GM18519 (cell line): Measurements from ENCODE around the gene RSRC2.
"Not testable (repeated sequence)": the region's sequence is repeated elsewhere in the genome, so short reads cannot be mapped to it uniquely, and the experiment has no call there.

Experiments
- ATAC-seq: cut with Tn5 transposase; IDR thresholded peaks from one replicate; pipeline ENCODE4 v1.9.1; 2021; ENCODE audit warnings: mild to moderate bottlenecking, moderate library complexity; ENCODE audit not compliant: unreplicated experiment, low FRiP score

Gene RSRC2, protein sequence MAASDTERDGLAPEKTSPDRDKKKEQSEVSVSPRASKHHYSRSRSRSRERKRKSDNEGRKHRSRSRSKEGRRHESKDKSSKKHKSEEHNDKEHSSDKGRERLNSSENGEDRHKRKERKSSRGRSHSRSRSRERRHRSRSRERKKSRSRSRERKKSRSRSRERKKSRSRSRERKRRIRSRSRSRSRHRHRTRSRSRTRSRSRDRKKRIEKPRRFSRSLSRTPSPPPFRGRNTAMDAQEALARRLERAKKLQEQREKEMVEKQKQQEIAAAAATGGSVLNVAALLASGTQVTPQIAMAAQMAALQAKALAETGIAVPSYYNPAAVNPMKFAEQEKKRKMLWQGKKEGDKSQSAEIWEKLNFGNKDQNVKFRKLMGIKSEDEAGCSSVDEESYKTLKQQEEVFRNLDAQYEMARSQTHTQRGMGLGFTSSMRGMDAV

DNA sequence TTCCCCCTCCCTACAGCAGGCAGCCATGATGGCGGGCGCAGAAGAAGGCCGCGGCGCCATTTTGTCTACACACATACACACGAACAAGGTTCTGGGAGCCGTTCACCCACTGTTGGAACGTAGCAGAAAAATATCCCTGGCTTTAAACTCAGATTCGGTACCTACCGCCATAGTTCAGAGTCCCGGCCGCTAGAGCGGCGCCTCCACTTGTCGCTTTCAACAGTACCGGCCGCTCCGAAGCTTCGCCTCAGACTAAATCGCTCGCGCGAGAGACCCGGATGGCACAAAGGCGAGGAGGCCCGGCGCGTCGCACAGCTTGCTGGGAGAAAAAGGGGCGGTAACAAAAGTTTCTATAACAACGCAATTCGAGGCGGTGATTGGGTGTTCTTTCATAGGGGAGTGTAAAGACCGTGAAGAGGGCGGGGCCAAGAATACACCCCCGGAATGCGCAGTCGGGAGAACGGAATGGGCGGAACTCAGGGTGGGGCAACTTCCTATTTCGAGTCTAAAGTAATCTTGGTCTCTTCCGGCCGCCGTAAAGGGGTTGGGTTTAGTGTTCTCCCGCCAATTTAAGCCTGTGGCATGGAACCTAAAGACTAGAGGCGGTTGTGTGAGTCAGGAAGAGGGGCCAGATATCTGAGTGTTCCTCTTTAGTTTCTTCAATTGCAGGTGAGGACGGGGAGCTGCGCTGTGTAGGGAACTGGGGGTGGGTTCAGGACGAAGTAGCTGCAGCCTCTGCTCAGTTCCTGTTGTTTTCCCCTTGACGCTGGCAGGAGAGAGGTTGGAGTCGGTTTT, at the start of gene RSRC2, which contains the start of gene KNTC1:
RSRC2 (minus strand) TSS at position 254 of the 795 bp plus-strand sequence; CDS start at position 171, 83 bp downstream.
KNTC1 (plus strand) TSS at position 567 of the 795 bp plus-strand sequence. CDS start 2,815 bp downstream, outside the sequence.
- ATAC-seq, result peak; percentile 67

DNA sequence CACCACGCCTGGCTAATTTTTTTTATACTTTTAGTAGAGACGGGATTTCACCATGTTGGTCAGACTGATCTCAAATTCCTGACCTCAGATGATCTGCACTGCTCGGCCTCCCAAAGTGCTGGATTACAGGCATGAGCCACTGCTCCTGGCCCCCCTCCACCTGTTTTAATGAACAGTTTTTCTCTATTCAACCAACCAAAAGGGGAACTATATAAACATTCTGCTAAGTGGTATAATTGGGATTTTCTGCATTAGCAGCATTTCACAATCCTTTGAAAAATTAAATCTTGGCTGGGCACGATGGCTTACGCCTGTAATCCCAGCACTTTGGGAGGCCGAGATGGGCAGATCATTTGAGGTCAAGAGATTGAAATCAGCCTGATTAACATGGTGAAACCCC, 45.1 kb upstream of the RSRC2 start:
- ATAC-seq, result no peak

DNA sequence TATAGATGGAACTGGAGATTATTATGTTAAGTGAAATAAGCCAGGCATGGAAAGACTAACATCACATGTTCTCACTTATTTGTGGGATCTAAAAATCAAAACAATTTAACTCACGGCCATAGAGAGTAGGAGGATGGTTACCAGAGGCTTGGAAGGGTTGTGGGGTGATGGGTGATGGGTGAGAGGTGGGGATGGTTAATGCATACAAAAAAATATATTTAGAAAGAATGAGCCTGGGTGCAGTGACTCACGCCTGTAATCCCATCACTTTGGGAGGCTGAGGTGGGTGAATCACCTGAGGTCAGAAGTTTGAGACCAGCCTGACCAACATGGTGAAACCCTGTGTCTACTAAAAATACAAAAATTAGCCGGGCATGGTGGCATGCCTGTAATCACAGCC, 43.3 kb upstream of the RSRC2 start:
- not testable (repeated sequence) for ATAC-seq

DNA sequence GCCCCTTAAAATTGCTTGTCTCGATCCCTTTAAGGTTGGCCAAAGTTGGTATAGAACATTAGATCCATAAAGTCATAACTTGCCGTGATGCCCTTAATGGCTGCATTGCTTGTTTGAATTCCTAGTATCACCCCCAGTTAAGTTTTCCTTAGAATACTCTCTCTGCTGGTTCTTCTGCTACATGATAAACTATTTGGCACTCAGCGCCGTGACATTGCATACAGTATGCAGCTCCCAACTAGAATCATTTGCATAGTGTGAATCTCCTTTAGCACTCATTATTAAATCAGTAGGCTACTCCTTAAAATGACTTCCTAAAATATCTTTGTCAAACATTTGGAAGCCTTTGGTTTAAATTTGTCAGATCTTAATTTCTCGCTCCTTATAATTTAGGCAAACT, 42.6 kb upstream of the RSRC2 start:
- no peak for ATAC-seq

- ATAC-seq, result not testable (repeated sequence)
Observed at GRCh38 chr12:122566816-122567215, 40.1 kb upstream of the RSRC2 start.

- ATAC-seq, result no peak
Observed at GRCh38 chr12:122563361-122563760, 36.6 kb upstream of the RSRC2 start.

GRCh38 chr12:122560138-122560537, 33.4 kb upstream of the RSRC2 start:
- no peak for ATAC-seq

DNA sequence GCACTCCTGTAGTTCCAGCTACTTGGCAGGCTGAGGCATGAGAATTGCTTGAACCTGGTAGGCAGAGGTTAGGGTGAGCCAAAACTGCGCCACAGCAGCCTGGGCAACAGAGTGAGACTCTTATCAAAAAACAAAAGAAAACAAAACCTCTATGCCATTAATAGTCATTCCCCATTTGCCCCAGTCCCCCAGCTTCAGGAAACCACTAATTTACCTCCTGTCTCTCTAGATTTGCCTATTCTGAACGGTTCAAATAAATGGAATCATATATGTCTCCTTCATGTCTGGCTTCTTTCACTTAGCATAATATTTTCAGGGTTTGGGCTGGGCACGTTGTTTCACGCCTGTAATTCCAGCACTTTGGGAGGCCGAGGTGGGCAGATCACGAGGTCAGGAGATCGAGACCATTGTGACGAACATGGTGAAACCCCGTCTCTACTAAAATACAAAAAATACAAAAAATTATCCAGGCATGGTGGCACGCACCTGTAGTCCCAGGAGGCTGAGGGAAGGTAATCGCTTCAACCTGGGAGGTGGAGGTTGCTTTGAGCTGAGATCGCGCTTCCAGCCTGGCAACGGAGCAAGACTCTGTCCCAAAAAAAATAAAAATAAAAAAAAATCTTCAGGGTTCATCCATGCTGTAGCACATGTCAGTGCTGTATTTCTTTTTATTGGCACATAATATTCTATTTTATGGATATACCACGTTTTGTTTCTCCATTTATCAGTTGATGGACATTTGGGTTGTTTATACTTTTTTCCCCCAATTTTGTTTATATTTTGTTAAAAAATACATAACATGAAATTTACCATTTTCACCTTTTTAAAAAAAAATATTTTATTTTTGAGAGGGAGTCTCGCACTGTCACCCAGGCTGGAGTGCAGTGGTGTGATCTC, 32.3 kb upstream of the RSRC2 start:
- ATAC-seq, result no peak

- ATAC-seq, result no peak
Observed at GRCh38 chr12:122547330-122547729, 20.6 kb upstream of the RSRC2 start.

DNA sequence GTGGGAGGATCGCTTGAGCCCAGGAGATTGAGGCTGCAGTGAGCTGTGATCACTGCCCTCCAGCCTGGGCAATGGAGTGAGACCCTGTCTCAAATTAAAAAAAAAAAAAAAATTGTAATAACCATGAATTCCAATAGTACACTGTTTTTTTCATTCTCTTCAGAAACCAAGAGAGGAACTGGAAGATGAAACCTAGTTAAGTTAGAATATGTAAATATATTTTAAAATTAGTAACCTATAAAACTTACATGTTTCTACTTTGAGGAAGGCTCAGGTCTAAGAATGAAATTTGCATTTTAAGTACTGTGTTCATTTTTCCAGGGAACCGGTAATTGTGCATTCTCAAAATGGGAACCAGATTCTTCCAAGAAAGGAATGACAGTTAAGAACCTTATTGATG, 19.1 kb upstream of the RSRC2 start:
- ATAC-seq, result no peak

- ATAC-seq, result no peak
Observed at GRCh38 chr12:122544537-122544936, 17.8 kb upstream of the RSRC2 start.

GRCh38 chr12:122538496-122538895, 11.8 kb upstream of the RSRC2 start:
- ATAC-seq, result no peak

DNA sequence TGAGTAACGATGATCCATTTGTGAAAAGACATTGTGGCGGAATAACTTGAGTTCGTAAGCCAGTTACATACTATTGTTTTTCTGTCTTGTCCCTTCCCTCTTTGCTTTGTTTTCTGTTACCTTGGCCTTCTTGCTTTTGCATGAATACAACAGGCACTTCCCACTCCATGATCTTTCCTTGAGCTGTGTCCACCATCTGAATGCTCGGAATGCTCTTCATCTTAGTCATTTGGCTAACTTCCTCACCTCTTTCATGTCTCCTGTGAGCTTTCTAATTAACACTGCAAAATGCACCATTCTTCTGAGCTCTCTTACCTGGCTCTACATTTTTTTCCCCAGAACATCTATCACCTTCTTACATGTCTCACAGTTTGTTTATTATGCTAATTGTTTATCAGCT, 10.3 kb upstream of the RSRC2 start:
- ATAC-seq, result no peak

- no peak for ATAC-seq
Observed at GRCh38 chr12:122533856-122534255, 7.1 kb upstream of the RSRC2 start.

DNA sequence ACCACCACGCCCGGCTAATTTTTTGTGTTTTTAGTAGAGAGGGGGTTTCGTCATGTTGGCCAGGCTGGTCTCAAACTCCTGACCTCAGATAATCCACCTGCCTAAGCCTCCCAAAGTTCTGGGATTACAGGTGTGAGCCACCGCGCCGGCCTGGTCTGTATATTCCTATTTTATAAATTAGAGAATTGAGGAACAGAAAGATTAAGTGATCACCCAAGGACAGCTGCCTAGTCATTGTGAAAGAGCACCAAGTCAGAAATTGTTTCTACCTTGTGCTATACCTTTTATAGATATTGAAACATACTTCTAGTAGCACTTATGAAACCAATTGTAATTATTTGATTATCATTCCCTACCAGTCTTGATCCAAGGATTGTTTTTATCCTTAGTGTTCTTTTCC, 2.3 kb upstream of the RSRC2 start:
- ATAC-seq, result no peak

- ATAC-seq, result no peak
Observed at GRCh38 chr12:122528582-122528981, 1.8 kb upstream of the RSRC2 start.

DNA sequence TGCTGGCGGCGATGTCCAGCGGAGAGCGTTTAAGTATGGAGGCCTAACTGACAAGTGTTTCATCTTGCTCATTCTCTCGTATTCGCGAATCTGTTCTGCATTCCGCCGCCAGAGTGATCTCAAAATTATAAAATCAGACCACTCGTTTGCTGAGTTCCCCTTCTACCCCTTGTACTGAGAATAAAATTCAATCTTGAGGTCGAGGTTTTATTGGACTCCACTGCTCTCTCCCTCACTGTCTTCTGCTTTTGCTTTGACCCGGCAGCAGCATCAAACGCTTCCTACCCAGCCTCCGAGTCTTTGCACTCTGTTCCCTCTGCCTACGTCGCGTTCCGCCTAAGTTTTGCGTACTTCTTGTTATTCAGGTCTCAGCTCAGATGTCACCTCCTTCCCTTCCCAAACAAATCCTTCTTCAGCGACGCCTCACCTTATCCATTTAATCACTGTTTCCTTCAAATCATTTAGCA, 775 bp upstream of the RSRC2 start:
- no peak for ATAC-seq

- no peak for ATAC-seq
Observed at GRCh38 chr12:122523846-122524718, 2.7 kb downstream of the RSRC2 start.

DNA sequence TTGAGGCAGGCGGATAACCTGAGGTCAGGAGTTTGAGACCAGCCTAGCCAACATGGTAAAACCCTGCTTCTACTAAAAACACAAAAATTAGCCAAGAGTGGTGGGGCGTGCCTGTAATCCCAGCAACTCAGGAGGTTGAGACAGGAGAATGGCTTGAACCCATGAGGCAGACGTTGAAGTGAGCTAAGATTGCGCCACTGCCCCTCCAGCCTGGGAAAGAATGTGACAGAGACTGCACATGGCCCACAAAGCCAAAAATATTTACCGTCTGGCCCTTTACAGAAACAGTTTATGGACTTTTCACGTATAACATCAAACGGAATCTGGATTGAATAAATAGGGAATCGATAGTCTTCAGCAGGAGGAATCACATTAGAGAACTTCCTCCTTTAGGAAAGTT, 3.5 kb downstream of the RSRC2 start:
- no peak for ATAC-seq
